ENCODE measurements around the gene ZMYND15. TPM values are rescaled to one million over a fixed set of nuclear protein-coding genes. Genes with fewer than 3 reads are reported as not detected.
"Not testable (repeated sequence)": the region's sequence is repeated elsewhere in the genome, so short reads cannot be mapped to it uniquely, and the experiment has no call there.

ZMYND15 gene
- total RNA-seq (1.6 and 2.9 TPM in 2 replicates), polyA plus RNA-seq (4.1 and 4.8 TPM in 2 replicates)

GRCh38 chr17:4739122-4740024 lies at the start of gene ZMYND15, which contains the start of gene CXCL16:
Gene ZMYND15, plus strand, starts transcription at chr17:4739833. Its CDS starts 716 bp downstream, at chr17:4740549.
Gene CXCL16, minus strand, starts transcription at chr17:4739928. Its CDS starts 589 bp downstream, at chr17:4739339.
- no peaks in the 10 kb centered on the region for H3K9me2 ChIP-seq (replicated peaks; ENCODE audit: insufficient read depth)
- no peaks in the 10 kb centered on the region for H3K9me3 ChIP-seq (ENCODE audit: low read depth)
- peak within 1 kb of the TSS; percentile 91 for H2AFZ ChIP-seq
- 1% methylated on average over 74 of the region's 100 CpGs for WGBS (ENCODE audit: low lambda C conversion rate, missing lambda C conversion rate)
- H4K20me1 ChIP-seq (ENCODE audit: insufficient read depth, poor library complexity, severe bottlenecking), result no peaks in the 10 kb centered on the region
- H3K27ac ChIP-seq, result peak within 1 kb of the TSS; percentile 92
- TF ChIP-seq EZH2phosphoT487 (IDR thresholded peaks at IDR 0.05; ENCODE audit: low read depth, severe bottlenecking, unreplicated experiment) (no peak), EZH2 (IDR thresholded peaks at IDR 0.05; ENCODE audit: borderline replicate concordance) (no peak), CTCF (IDR thresholded peaks at IDR 0.05; ENCODE audit: poor library complexity) (no peak)
- H3K4me1 ChIP-seq (ENCODE audit: insufficient read depth), result peaks cover 5% of the 10 kb centered on the region
- peak within 1 kb of the TSS; percentile 91 for H3K4me3 ChIP-seq
- H3K79me2 ChIP-seq, result no peaks in the 10 kb centered on the region
- H3K4me2 ChIP-seq, result peak within 1 kb of the TSS; percentile 98
- no peaks in the 10 kb centered on the region for H3K36me3 ChIP-seq (replicated peaks; ENCODE audit: insufficient read depth, low read depth)
- H3K27me3 ChIP-seq, result peaks cover 12% of the 10 kb centered on the region
- DNase-seq (ENCODE audit: low spot score), result peak; percentile 90

GRCh38 chr17:4689872-4690271 lies 49.8 kb upstream of the ZMYND15 start:
- not testable (repeated sequence) for H3K9me3 ChIP-seq (ENCODE audit: low read depth); DNase-seq (ENCODE audit: low spot score); H3K4me1 ChIP-seq (ENCODE audit: insufficient read depth); H3K9me2 ChIP-seq (replicated peaks; ENCODE audit: insufficient read depth); H3K27ac ChIP-seq; H3K36me3 ChIP-seq (replicated peaks; ENCODE audit: insufficient read depth, low read depth); H3K4me3 ChIP-seq; H3K4me2 ChIP-seq; H2AFZ ChIP-seq; H3K27me3 ChIP-seq
- WGBS (ENCODE audit: low lambda C conversion rate, missing lambda C conversion rate), result 91% methylated on average over 12 of the region's 12 CpGs
- H4K20me1 ChIP-seq (ENCODE audit: insufficient read depth, poor library complexity, severe bottlenecking), result peaks cover 16% of the 10 kb centered on the region
- peaks cover 68% of the 10 kb centered on the region for H3K79me2 ChIP-seq

GRCh38 chr17:4690745-4691144 lies 48.9 kb upstream of the ZMYND15 start:
- no peak overlapping the region for H3K4me2 ChIP-seq
- no peak overlapping the region for H2AFZ ChIP-seq
- H3K27ac ChIP-seq, result no peak overlapping the region
- H3K36me3 ChIP-seq (replicated peaks; ENCODE audit: insufficient read depth, low read depth), result no peaks in the 10 kb centered on the region
- 93% methylated on average over 2 of the region's 2 CpGs for WGBS (ENCODE audit: low lambda C conversion rate, missing lambda C conversion rate)
- no peaks in the 10 kb centered on the region for H3K9me2 ChIP-seq (replicated peaks; ENCODE audit: insufficient read depth)
- no peak for TF ChIP-seq EZH2phosphoT487 (IDR thresholded peaks at IDR 0.05; ENCODE audit: low read depth, severe bottlenecking, unreplicated experiment)
- TF ChIP-seq EZH2 (IDR thresholded peaks at IDR 0.05; ENCODE audit: borderline replicate concordance), result no peak
- H3K27me3 ChIP-seq, result no peaks in the 10 kb centered on the region
- no peaks in the 10 kb centered on the region for H3K9me3 ChIP-seq (ENCODE audit: low read depth)
- DNase-seq (ENCODE audit: low spot score), result no peak
- H3K79me2 ChIP-seq, result peaks cover 76% of the 10 kb centered on the region
- peaks cover 16% of the 10 kb centered on the region for H4K20me1 ChIP-seq (ENCODE audit: insufficient read depth, poor library complexity, severe bottlenecking)
- H3K4me3 ChIP-seq, result no peak overlapping the region
- no peaks in the 10 kb centered on the region for H3K4me1 ChIP-seq (ENCODE audit: insufficient read depth)

- DNase-seq (ENCODE audit: low spot score), result no peak
- H3K4me2 ChIP-seq, result no peak overlapping the region
- no peak overlapping the region for H3K4me3 ChIP-seq
- no peaks in the 10 kb centered on the region for H3K27me3 ChIP-seq
- peaks cover 79% of the 10 kb centered on the region for H3K79me2 ChIP-seq
- 90% methylated on average over 8 of the region's 8 CpGs for WGBS (ENCODE audit: low lambda C conversion rate, missing lambda C conversion rate)
- H2AFZ ChIP-seq, result no peak overlapping the region
- no peaks in the 10 kb centered on the region for H3K9me2 ChIP-seq (replicated peaks; ENCODE audit: insufficient read depth)
- no peaks in the 10 kb centered on the region for H3K36me3 ChIP-seq (replicated peaks; ENCODE audit: insufficient read depth, low read depth)
- H4K20me1 ChIP-seq (ENCODE audit: insufficient read depth, poor library complexity, severe bottlenecking), result peaks cover 19% of the 10 kb centered on the region
- H3K27ac ChIP-seq, result no peak overlapping the region
- no peaks in the 10 kb centered on the region for H3K4me1 ChIP-seq (ENCODE audit: insufficient read depth)
- H3K9me3 ChIP-seq (ENCODE audit: low read depth), result no peaks in the 10 kb centered on the region
- TF ChIP-seq CTCF (IDR thresholded peaks at IDR 0.05; ENCODE audit: poor library complexity), result no peak
- no peak for TF ChIP-seq EZH2phosphoT487 (IDR thresholded peaks at IDR 0.05; ENCODE audit: low read depth, severe bottlenecking, unreplicated experiment)
- no peak for TF ChIP-seq EZH2 (IDR thresholded peaks at IDR 0.05; ENCODE audit: borderline replicate concordance)
Measured at GRCh38 chr17:4691686-4692085, 47.9 kb upstream of the ZMYND15 start.

Measured in hepatocyte (in vitro differentiated cells).